Urothelium cell line (cell line): Measurements from ENCODE around the gene GNA15.
"Not testable (repeated sequence)": the region's sequence is repeated elsewhere in the genome, so short reads cannot be mapped to it uniquely, and the experiment has no call there.

Experiments used
- DNase-seq: peaks from one replicate; pipeline ENCODE4 v3.0.0; 2011; ENCODE audit warnings: low spot score, mixed read lengths
- FAIRE-seq: peaks from 2 replicates; lab custom pipeline; 2011; peaks lifted over from hg19 to GRCh38; lab: Jason Lieb, UNC

Gene GNA15, protein sequence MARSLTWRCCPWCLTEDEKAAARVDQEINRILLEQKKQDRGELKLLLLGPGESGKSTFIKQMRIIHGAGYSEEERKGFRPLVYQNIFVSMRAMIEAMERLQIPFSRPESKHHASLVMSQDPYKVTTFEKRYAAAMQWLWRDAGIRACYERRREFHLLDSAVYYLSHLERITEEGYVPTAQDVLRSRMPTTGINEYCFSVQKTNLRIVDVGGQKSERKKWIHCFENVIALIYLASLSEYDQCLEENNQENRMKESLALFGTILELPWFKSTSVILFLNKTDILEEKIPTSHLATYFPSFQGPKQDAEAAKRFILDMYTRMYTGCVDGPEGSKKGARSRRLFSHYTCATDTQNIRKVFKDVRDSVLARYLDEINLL

DNA sequence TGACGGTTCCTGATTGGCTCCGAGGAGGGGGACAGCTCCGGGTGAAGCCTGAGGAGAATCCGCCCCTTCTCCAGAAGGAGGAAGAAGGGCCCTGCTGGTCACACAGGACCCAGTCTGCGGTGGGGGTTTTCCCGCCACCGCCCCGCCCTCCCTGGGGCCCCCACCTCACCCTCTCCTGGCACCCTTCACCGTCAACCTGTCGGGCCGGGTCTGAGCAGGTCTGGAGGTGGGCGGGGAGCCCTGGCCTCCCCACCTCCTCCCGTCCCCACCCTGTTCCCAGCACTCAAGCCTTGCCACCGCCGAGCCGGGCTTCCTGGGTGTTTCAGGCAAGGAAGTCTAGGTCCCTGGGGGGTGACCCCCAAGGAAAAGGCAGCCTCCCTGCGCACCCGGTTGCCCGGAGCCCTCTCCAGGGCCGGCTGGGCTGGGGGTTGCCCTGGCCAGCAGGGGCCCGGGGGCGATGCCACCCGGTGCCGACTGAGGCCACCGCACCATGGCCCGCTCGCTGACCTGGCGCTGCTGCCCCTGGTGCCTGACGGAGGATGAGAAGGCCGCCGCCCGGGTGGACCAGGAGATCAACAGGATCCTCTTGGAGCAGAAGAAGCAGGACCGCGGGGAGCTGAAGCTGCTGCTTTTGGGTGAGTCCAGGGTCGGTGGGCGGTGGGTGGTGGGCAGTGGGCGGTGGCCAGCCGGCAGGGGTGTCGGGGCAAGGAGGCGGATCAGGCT, at the start of gene GNA15:
TSS of gene GNA15 (plus strand) at position 73 of the 723 bp plus-strand sequence. CDS start at position 491, 418 bp downstream.
- FAIRE-seq (no peak), DNase-seq (no peak)

DNA sequence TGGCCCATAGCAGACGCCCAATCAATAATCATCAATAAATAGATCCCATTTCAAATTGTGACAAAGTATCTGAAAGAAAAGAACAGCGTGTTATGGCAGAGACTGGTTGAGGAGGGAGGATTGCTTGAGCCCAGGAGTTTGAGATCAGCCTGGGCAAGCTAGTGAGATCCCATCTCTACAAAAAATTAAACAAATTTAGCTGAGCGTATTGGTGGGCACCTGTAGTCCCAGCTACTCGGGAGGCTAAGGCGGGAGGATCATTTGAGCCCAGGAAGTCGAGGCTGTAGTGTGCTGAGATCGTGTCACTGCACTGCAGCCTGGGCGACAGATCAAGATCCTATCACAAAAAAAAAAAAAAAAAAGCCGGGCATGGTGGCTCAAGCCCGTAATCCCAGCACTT, 48.1 kb upstream of the GNA15 start:
- FAIRE-seq (no peak), DNase-seq (no peak)

DNA sequence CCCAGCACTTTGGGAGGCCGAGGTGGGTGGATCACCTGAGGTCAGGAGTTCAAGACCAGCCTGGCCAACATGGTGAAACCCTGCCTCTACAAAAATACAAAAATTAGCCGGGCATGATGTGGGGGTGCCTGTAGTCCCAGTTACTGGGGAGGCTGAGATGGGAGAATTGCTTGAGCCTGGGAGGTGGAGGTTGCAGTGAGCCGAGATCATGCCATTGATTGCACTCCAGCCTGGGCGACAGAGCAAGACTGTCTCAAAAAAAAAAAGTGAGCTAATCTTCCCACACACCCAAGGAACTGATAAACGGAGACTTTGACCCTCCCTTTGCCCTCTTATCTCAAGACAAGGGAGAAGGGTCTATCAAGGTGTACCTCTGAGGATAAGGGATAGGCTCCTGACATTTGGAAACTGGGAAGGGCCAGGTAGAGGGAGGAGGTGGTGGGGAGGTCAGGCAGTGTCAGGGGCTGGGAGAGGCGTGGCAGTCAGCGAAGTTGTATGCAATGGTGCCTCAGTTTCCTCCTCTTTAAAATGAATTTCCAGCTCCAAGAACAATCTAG, 46.5 kb upstream of the GNA15 start:
- FAIRE-seq, DNase-seq: not testable (repeated sequence)

DNA sequence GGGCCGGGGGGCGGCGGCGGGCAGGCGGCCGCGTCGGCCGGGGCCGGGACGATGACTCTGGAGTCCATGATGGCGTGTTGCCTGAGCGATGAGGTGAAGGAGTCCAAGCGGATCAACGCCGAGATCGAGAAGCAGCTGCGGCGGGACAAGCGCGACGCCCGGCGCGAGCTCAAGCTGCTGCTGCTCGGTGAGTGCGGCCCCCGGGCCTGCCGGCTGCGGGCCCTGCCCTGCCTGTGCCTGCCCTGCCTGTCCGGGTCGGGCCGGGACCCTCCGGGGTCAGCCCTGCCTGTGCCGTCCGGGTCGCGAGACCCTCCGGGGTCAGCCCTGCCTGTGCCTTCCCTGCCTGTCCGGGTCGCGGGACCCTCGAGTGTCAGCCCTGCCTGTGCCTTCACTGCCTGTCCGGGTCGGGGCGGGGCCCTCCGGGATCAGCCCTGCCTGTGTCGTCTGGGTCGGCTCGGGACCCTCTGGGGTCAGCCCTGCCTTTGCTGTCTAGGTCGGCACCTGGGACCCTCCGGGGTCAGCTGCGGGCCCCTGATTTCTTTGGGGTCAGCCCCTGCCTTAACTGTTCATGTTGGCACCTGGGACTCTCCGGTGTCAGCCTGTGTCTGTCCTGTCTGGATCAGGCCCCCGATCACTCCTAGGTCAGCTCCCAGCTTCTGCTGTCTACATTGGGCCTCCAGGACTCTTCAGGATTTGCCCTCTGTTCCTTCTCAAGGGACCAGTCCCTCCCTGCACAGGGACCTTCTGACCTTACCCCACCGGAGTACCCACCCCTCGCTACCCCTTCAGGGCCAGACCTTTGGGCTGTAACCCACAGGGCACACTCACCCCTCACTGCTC, 41.0 kb upstream of the GNA15 start:
- FAIRE-seq (no peak), DNase-seq (peak; percentile 14)

DNA sequence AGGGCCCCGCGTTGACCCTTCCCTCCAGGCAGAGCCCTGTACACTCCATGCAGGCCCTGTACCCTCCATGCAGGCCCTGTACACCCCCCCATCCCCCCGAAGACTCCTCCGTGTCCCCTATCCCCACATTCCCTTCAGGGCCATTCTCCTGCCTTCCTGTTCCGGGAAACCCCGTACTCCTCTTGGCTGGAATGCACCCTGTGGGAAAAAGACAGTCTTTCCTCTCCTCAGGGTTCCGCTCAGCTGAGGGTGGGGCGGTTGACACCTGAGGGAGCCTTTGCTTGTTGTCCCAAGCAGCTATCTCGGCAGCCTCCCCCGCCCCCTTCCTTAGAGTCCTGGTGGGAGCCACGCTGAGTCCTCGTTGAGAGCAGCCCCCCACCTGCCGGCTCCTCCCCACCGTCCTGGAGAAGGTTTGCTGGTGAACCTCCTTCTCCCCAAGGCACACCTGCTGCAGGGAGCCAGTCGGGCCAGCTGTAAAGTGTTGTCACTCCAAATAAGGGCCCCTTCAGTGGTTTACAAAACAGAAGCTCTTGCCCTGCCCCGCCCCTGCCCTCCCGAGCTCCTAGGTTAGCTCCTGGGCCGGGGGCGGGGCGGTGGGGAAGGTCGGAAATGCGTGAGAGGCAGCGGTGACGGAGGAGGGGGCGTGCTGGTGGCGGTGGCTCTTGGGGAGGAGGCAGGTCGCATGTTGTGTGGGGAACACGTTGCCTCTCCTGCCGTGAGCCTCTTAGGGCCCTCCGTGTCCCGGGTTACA, 40.2 kb upstream of the GNA15 start:
- DNase-seq (no peak), FAIRE-seq (no peak)

DNA sequence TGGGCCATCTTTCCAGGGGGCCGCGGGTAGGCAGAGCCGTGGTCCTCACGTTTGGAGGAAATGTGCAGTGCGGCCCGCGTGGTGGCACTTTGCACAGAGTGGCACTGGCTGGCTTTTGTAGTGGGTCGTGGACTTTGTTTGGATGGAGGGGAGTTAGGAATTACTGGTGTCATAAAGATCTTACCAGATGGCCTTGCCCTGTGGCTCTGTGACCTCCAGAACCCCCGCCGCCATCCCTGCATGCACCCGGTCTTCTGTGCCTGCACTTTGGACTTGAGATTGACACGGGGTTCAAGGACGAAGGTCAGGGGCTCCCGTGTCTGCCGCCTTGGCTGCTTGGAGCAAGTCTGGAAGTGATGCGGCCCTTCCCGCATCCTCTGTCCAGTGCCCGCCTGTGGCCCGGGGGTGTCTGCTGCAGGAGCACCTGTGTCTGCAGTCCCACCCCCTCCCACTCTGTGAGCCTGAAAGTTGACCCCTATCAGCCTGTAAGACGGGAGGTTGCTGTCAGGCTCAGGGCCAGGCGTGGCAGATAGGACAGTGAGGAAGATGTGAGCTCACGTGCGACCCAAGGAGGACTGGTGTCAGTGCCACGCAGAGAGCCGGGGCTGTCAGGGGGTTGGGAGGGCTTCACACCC, 39.4 kb upstream of the GNA15 start:
- no peak for FAIRE-seq
- DNase-seq = no peak

DNA sequence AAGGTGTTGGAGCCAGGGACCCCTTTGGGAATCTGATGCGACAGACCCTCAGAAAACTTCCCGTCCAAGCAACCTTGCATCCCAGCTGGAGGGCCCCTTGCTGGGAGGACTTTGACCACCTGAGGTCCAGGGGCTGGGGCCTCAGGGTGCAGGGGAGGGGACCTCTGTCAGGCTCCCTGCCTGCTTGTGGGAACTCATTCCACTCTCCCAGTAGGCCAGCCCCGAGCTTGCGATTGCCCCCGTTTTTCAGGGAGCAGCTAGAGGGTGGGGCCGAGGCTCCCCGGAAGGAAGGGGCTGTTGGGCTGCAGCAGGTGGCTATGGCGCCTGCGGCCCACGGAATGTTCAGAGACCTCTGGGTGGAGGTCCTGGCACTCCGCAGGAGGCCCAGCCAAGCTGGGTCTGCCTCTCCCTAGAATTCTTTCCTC, 38.9 kb upstream of the GNA15 start:
- no peak for DNase-seq
- FAIRE-seq = no peak

DNA sequence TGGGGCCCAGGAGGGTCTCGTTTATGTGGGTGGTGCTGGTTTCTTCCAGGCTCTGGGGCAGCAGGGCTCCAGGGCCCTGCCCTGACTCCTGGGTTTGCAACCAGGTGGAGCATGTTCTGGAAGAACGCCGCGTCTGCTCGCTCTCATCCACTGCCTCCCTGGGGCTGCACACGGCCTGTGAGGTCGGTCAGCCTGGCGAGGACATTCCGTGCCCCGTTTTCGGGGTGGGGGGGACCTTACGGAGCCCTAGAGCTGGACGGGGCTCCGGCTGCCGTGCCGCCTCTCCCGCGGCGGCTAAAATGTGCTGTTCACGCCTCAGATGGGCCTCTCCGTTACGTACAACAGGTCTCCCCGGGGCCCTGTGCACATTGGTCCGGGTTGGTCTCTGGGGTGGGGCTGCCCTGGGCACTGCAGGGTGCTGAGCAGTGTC, 38.4 kb upstream of the GNA15 start:
- DNase-seq = no peak
- no peak for FAIRE-seq

DNA sequence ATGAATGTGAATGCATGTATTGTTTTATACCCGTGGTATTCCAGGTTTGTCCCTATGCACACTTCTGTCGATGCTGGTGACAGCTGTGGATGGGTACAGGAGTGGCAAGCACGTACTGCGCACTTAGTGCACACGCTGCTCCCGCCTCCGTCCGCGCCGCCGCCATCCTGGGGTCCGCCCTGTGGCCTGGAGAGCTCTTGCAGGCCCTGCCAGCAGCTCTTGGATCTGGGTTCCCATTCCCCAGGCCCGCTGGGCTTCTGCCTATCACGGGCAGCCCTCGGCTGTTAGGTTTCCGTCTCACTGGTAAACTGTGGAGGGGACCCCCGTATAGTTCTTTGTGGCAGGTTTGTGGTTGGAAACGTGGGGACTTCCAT, 37.7 kb upstream of the GNA15 start:
- DNase-seq = no peak
- FAIRE-seq = no peak

DNA sequence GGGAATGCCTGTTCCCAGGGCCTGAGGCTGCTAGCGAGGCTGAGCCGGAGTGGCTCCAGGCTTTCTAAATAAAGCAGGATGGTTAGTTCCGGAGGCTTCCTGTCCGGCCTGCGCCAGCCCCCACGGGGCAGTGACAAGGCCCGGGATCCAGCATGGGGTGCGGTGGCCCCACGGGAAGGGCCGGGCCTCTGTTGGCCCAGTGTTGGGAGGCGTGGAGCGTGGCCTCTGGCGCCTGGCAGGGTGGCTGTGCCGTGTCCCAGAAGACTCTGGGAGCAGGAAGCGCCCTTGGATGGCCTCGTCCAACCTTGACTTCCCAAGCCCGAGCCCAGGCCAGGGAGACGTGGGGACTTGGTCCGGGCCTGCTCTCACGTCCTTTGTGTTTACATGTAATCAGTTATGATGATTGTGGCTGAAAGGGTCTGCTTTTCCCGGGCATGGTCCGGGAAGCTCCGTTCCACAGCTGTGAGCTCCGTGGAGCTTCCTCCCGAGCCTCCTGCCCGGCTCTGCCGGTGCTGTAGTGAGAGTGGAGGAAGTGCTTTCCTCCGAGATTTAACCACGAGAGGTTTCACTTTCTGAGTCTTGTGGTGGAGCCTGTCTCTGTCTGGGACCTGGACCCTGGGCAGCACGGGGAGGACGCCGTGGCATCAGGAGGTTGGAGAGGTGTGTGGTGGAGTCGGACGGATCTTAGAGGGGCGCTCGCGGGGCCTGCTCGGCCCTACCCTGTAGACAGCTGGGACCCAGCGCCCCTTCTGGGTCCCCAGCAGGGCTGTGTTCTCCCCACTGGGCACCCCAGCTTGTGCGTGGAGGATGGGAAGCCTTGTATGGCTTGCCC, 37.1 kb upstream of the GNA15 start:
- FAIRE-seq (no peak), DNase-seq (no peak)

DNA sequence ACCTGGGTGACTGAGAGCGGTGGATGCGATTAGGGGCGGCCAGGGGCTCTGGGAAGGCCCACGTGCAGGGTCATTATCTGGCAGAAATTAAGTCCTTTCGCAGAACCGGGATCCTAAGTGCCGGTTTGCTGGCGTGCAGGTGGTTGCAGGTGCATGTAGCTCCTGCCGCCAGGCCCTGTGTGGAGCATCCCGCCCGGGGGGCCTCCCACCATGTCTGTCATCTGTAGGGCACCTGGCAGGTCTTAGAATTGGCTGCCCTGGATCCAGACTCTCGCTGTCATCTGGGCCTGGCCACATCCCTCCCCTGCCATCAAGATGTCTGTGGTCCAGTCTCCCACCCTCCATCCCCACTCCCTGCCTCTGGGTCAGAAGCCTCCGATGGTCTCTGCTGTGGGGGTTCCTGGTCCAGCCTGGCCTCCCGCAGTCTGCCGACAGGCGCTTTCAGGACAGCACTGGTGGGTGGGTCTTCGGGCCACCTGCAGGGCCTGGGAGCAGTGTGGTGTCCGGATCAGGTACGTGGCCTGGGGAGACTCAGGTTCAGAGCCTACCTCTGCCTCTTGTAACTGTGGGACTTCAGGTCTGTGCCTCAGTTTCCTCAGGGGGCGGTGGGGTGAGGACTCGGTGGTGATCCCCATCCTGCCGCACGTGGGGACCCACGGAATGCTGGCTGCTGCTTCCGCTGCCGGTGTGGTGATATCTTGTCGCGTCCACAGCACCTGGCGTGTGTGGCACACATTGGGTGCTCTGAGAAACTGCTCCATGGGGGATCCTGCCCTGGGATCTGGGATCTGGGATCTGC, 36.3 kb upstream of the GNA15 start:
- FAIRE-seq (no peak), DNase-seq (no peak)

DNA sequence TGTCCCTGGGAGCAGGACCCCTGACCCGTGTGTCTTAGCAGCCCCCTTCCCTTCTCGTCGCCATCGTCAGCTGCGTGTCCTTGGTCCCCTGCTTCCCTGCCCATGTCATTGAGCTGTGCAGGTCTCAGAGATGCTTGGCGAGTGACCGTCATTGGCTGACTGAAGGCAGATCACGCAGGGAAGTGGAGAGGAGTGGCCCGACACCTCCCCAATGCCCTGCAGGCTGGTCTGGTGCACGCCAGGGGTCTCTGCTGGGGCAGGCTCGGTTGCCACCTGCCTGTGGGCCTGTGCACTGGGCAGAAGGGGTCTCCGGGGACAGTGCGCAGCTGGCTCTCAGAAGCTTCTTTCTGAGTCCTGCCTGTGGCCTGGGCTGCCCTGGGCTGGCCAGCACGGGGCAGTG, 35.5 kb upstream of the GNA15 start:
- DNase-seq (no peak), FAIRE-seq (no peak)

DNA sequence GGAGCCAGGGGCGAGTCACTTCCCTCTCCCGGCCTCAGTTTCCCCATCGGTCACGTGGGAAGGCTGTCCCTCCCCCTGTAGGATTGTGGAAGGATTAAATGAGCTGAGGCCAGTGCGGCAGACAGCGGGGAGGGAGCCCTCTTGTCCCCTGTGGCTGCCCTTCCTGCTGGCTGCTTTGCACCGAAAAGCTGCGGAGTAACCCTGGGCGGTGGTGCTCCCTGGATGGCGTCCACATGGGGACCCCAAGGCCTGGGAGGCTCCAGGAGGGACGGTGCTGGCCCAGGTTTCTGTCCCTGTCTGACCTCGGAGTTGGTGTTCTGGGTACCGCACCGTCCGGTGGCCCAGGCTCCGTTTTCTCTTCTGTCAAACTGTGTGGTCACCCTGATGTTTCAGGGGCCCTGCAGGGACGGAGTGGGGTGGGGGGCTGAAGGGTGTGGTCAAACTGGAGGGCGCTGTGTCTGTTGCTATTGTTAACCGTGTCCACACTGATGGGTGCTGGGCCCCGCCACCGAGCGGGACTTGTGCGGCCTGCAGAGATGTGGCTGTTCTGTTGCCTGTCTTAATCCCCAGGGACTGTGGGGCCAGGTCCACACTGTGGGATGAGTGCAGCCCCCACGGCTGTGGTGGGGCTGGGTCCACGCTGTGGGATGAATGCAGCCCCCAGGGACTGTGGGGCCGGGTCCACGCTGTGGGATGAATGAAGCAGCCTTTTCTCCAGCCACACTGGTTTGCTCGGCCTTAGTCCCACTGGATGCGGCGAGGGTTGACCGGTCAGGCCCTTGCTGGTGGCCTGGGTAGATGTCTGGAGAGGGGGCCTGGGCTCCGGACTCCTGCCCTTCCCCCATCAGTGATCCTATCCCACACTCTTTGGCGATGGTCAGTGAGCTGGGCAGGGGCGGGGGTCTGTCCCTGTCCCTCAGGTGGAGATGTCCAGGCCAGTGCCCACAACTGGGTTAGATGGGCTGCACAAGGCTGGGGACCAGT, 34.8 kb upstream of the GNA15 start:
- FAIRE-seq = no peak

DNA sequence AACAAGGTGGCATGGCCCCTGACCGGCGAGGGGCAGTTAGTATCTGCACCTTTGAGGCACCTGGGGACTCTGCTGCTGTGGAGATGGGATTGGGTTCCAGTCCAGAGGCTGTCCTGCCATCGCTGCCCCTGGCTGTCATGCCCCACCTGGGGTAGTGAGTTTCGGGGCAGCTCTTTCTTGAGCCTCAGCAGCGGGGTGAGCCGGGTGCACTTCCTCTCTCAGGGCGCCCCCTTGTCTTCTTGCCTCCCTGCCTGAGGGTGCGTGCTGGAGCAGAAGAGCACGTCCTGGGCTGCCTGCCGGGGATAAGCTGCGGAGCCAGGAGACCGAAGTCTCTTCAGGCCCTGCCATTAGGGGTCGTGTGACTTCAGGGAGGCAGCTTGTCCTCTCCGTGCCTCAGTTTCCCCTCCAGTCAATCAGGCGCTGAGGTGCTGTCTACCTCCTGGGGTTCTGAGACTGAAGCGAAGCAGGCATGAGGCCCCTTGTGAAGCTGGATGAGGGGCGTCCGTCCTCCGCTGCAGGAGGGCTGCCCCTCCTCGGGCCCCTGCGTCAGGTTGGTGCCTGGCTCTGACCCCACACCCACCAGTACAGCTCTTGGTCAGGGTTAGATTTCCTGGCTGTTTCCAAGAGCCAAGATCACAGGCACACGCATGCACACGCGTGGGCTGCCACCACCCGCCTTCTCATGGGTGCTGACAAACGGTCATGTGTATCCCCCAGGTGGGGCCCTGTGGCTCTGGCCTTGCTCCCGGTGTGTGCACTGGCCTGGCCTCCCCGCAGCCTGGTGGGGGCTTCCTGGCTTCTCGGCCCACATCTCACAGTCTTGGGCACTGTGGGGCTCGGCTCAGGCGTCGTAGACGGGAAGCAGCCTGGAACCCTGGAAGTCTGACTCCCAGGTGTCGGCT, 33.3 kb upstream of the GNA15 start:
- FAIRE-seq (no peak), DNase-seq (no peak)

More for the DNA sequence above, 34.8 kb upstream of the GNA15 start:
- DNase-seq = no peak

DNA sequence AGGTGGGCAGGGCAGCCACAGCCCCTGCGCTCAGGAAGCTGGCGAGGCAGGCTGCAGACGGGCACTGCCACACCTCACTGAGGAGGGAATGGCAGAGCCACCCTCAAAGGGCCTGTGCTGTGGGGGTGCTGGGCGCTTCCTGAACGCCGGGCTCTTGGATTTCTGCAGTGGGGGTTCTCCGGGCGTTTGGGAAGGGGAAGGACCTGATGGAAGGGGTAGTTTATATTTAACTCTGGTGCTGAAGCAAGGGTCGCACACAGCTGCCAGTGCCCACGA, 31.2 kb upstream of the GNA15 start:
- DNase-seq (no peak), FAIRE-seq (no peak)
